B cell (primary cell): ENCODE data around the gene TUBB4B. TPM values are rescaled to one million over a fixed set of nuclear protein-coding genes. Genes with fewer than 3 reads are reported as not detected.
A peak's percentile ranks its signal among the peaks of the same experiment; 100 is the strongest.

ENCODE experiments used
- ATAC-seq: fragments of 200-7000 bp; cut with Tn5 transposase; one replicate; pipeline ENCODE4 v1.10.0; 2021; ENCODE audit warnings: low read depth, mild to moderate bottlenecking, moderate number of reproducible peaks, moderate library complexity
- CTCF ChIA-PET: fragments of 350-600 bp; sonication (Branson Sonifier 250); formaldehyde crosslinking; loops from one replicate; lab custom pipeline; 2021; ENCODE audit warnings: antibody characterized with exemption, inconsistent platforms; lab: Charles Lee
- POLR2A ChIA-PET: fragments of 350-600 bp; sonication (Branson Sonifier 250); formaldehyde crosslinking; loops from one replicate; lab custom pipeline; 2021; ENCODE audit warnings: antibody characterized with exemption; lab: Charles Lee
- DNase-seq: peaks from one replicate; pipeline ENCODE4 v3.0.0; 2013
- H2AFZ ChIP-seq: 2 replicates; pipeline ENCODE4 v1.6.1; 2012; ENCODE audit warnings: mild to moderate bottlenecking, low read depth, low read length; ENCODE audit not compliant: insufficient read depth, poor library complexity, severe bottlenecking
- H3K27ac ChIP-seq, 2 donors: 1 replicate in 1 of 2; 2 replicates in 1 of 2; pipeline ENCODE4 v1.5.1; 2012 to 2013; ENCODE audit warnings: low read length in 2 of 2, mild to moderate bottlenecking in 2 of 2, moderate library complexity in 1 of 2
- H3K27me3 ChIP-seq, 4 experiments: fragments of 200-600 bp in 1 of 4; sonication (generic) in 1 of 4; replicated peaks in 1 of 4; 1 replicate in 2 of 4; 2 replicates in 2 of 4; pipeline versions ENCODE4 v1.6.1 to v1.7.0; 2013 to 2016; ENCODE audit warnings: low read length in 3 of 4, mild to moderate bottlenecking in 2 of 4, mixed read lengths in 1 of 4, moderate library complexity in 1 of 4; ENCODE audit not compliant: insufficient read depth in 4 of 4, control insufficient read depth in 3 of 4; ENCODE audit errors: control extremely low read depth in 1 of 4
- H3K36me3 ChIP-seq, 2 experiments: replicated peaks in 1 of 2; 1 replicate in 1 of 2; 2 replicates in 1 of 2; pipeline versions ENCODE4 v1.6.1 to v1.7.1; 2013; ENCODE audit warnings: low read length in 1 of 2; ENCODE audit not compliant: insufficient read depth in 2 of 2, control insufficient read depth in 1 of 2; ENCODE audit errors: control extremely low read depth in 1 of 2, extremely low read depth in 1 of 2
- H3K4me1 ChIP-seq, 2 donors: fragments of 200-600 bp in 1 of 2; sonication (generic) in 1 of 2; 1 replicate in 1 of 2; 2 replicates in 1 of 2; pipeline versions ENCODE4 v1.5.1 to v1.6.1; 2013 to 2017; ENCODE audit warnings: low read length in 2 of 2; ENCODE audit not compliant: control insufficient read depth in 2 of 2, insufficient read depth in 2 of 2
- H3K4me2 ChIP-seq: replicated peaks from 2 replicates; pipeline ENCODE3; 2012; ENCODE audit warnings: mild to moderate bottlenecking, low read depth, low read length; ENCODE audit not compliant: poor library complexity, severe bottlenecking
- H3K4me3 ChIP-seq, 5 experiments: fragments of 200-600 bp in 1 of 5; sonication (generic) in 1 of 5; 1 replicate in 3 of 5; 2 replicates in 2 of 5; pipeline versions ENCODE4 v1.5.1 to v1.7.0; 2011 to 2016; ENCODE audit warnings: low read length in 4 of 5, mild to moderate bottlenecking in 4 of 5, low read depth in 2 of 5, control low read depth in 1 of 5, moderate library complexity in 1 of 5; ENCODE audit not compliant: insufficient read depth in 1 of 5; ENCODE audit errors: control extremely low read depth in 1 of 5, extremely low read depth in 1 of 5
- H3K79me2 ChIP-seq: fragments of 200-600 bp; sonication (generic); one replicate; pipeline ENCODE4 v1.6.0; 2016; ENCODE audit warnings: low read length; ENCODE audit not compliant: control insufficient read depth, insufficient read depth
- H3K9ac ChIP-seq: fragments of 200-600 bp; sonication (generic); 2 replicates; pipeline ENCODE4 v1.6.1; 2017; ENCODE audit warnings: mild to moderate bottlenecking, low read length, moderate library complexity
- H3K9me3 ChIP-seq, 3 donors: one replicate each; pipeline versions ENCODE4 v1.6.1 to v1.7.1; 2013; ENCODE audit warnings: low read length in 2 of 3; ENCODE audit not compliant: control insufficient read depth in 2 of 3, insufficient read depth in 1 of 3; ENCODE audit errors: control extremely low read depth in 1 of 3
- H4K20me1 ChIP-seq: 2 replicates; pipeline ENCODE4 v1.6.0; 2012; ENCODE audit warnings: mild to moderate bottlenecking, low read length; ENCODE audit not compliant: insufficient read depth, control insufficient read depth, poor library complexity, severe bottlenecking
- H3K27ac Mint-ChIP-seq: one replicate; pipeline ENCODE4 v1.8.0; 2021; ENCODE audit warnings: mixed read lengths
- H3K27me3 Mint-ChIP-seq: one replicate; pipeline ENCODE4 v1.8.0; 2021; ENCODE audit warnings: mixed read lengths
- H3K4me1 Mint-ChIP-seq: one replicate; pipeline ENCODE4 v1.8.0; 2021; ENCODE audit warnings: mixed read lengths
- H3K4me3 Mint-ChIP-seq: one replicate; pipeline ENCODE4 v1.8.0; 2021; ENCODE audit warnings: mixed read lengths
- H3K9me3 Mint-ChIP-seq: one replicate; pipeline ENCODE4 v1.8.0; 2022; ENCODE audit warnings: mixed read lengths; ENCODE audit not compliant: insufficient read depth
- CTCF ChIP-seq: fragments of 200-600 bp; IDR thresholded peaks from one replicate; pipeline ENCODE4 v1.8.0; 2022; ENCODE audit warnings: antibody characterized with exemption, mild to moderate bottlenecking
- EZH2 ChIP-seq: IDR thresholded peaks from 2 replicates; pipeline ENCODE4 v1.6.1; 2012; ENCODE audit warnings: borderline replicate concordance, low read depth, mild to moderate bottlenecking, moderate library complexity, low read length; ENCODE audit not compliant: insufficient read depth, poor library complexity, severe bottlenecking
- WGBS: methylation state at CpG from one replicate; pipeline ENCODE4 v1.1.5; 2013; ENCODE audit warnings: missing lambda C conversion rate; ENCODE audit not compliant: insufficient coverage; 5-methylcytosine and 5-hydroxymethylcytosine counted together
- intact Hi-C: fragments of 100-400 bp; cut with micrococcal nuclease; formaldehyde crosslinking; loops from one replicate; pipeline ENCODE4 v1.10.0; 2022
- polyA plus RNA-seq: library from polyadenylated mRNA; depleted of rRNA; stranded (reverse); fragments of >200 nt; gene quantifications from 2 replicates; pipeline ENCODE4 v1.2.3, GENCODE V29; 2012
- total RNA-seq, 2 donors: library from RNA; stranded (reverse); fragments of 120-200 nt in 1 of 2; gene quantifications; 1 replicate in 1 of 2; 2 replicates in 1 of 2; pipeline versions ENCODE4 v1.2.3 to v1.2.4, GENCODE V29; 2013 to 2022

Gene TUBB4B
- total and polyA plus RNA-seq, 2 donors (not counting 1 experiment from before 2014, with no cell fraction given): 110 to 261 TPM

GRCh38 chr9:137273611-137274320 is 32.7 kb downstream of the TUBB4B start:
- ChIA-PET CTCF (interaction anchor here (0.5 to 1.2 kb wide), 3 partner anchors 10 to 151 kb away, joined by 3 to 4 read pairs (median 3); no protein-coding TSS in a partner anchor), POLR2A (interaction anchor here (0.6 to 1.0 kb wide), 2 partner anchors 19 to 160 kb away, joined by 3 to 4 read pairs; no protein-coding TSS in a partner anchor)
- Histone ChIP-seq H3K79me2 (peaks cover 40% of the 10 kb centered on the region), H4K20me1 (peaks cover 1% of the 10 kb centered on the region), H2AFZ (no peak overlapping the region), H3K9ac (no peak overlapping the region), H3K4me2 (no peak overlapping the region), H3K4me3 (no peak overlapping the region), H3K27ac (no peak overlapping the region), H3K27me3 (no peaks in the 10 kb centered on the region), H3K9me3 (no peaks in the 10 kb centered on the region), H3K4me1 (peaks cover 36 to 66% of the 10 kb centered on the region in 2 donors), H3K36me3 (peaks cover 0 to 11% of the 10 kb centered on the region in 2 experiments)
- Mint-ChIP-seq H3K4me1 (peaks cover 46% of the 10 kb centered on the region), H3K4me3 (no peak overlapping the region), H3K27ac (no peak overlapping the region), H3K27me3 (no peaks in the 10 kb centered on the region), H3K9me3 (no peaks in the 10 kb centered on the region)
- DNase-seq (no peak), ATAC-seq (no peak)
- intact Hi-C loops: no loop called here
- TF ChIP-seq CTCF (no peak), EZH2 (no peak)
- WGBS: 73% methylated on average over 14 of the region's 15 CpGs

GRCh38 chr9:137275203-137275587 is 34.1 kb downstream of the TUBB4B start:
- POLR2A ChIA-PET: no interaction called here
- H3K4me1 Mint-ChIP-seq: peaks cover 39% of the 10 kb centered on the region
- H3K36me3 ChIP-seq: peaks cover 0 to 10% of the 10 kb centered on the region in 2 experiments

More at GRCh38 chr9:137275203-137275587, 34.1 kb downstream of the TUBB4B start:
- Histone ChIP-seq H3K79me2 (peaks cover 40% of the 10 kb centered on the region), H3K4me2 (peak overlapping the region; percentile 100), H3K4me3 (no peak overlapping the region), H3K4me1 (peaks cover 30 to 60% of the 10 kb centered on the region in 2 donors), H3K27ac (peak overlapping the region in 1 of 2 donors; percentile 79), H3K9me3 (no peaks in the 10 kb centered on the region), H3K27me3 (no peaks in the 10 kb centered on the region), H2AFZ (no peak overlapping the region), H3K9ac (no peak overlapping the region), H4K20me1 (peaks cover 10% of the 10 kb centered on the region)
- WGBS: 88% methylated on average over 10 of the region's 10 CpGs
- TF ChIP-seq EZH2 (no peak), CTCF (no peak)
- intact Hi-C loops: no loop called here
- Mint-ChIP-seq H3K4me3 (peak overlapping the region; percentile 71), H3K27ac (peak overlapping the region; percentile 90), H3K9me3 (no peaks in the 10 kb centered on the region), H3K27me3 (no peaks in the 10 kb centered on the region)
- ATAC-seq (no peak), DNase-seq (no peak)
- CTCF ChIA-PET: interaction anchor here (0.9 kb wide), 1 partner anchor 14 kb away, joined by 4 read pairs; no protein-coding TSS in a partner anchor
